Activated CD4-positive, alpha-beta T cell treated with anti-CD3 and anti-CD28 coated beads for 24 hours (primary cell): ENCODE data around the gene SDCCAG8.
A peak's percentile ranks its signal among the peaks of the same experiment; 100 is the strongest.
"Not testable (repeated sequence)": the region's sequence is repeated elsewhere in the genome, so short reads cannot be mapped to it uniquely, and the experiment has no call there.

Experiments used
- DNase-seq, 2 donors: peaks; one replicate each; pipeline ENCODE4 v3.0.0-alpha.2; 2020; ENCODE audit warnings: low read depth in 2 of 2

Gene SDCCAG8

DNA sequence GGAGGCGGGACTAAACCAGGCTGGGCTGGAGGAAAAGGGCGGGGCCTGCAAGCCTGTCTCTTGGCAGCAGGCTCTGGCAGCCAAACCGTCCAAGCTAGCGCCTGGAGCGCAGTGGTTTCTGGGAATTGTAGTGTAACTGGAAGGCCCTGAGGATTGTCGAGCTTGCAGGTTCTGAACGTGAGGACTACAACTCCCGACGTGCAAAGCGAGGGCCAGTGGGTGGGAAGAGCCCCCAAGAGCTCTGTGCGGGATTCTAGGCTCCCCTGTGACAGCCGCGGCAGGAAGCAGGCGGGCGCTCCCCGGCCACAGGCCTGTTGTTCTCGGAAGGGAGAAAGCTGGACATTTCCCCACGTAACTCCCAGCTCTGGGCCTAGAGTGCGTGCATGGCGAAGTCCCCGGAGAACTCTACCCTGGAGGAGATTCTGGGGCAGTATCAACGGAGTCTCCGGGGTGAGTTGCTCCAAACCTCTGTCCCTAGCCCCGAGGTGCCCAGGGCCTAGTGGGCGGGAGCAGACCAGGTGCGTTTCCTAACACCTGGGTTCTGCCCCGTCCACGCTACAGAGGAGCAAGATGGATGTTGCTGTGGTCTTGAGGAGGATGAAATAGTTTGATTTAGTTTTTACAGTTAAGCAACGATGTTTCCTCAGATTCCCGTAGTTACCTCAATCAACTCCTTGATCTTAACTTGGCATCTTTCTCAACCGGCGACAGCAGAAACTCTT, at the start of gene SDCCAG8:
Gene SDCCAG8 (plus strand): TSS at position 251 of the 722 bp plus-strand sequence. CDS start 133 bp downstream, at position 384.
- DNase-seq: peak; percentile 87 to 88

- not testable (repeated sequence) for DNase-seq
Observed at GRCh38 chr1:243211984-243212383, 43.9 kb upstream of the SDCCAG8 start.

- no peak for DNase-seq
Observed at GRCh38 chr1:243213045-243213787, 42.6 kb upstream of the SDCCAG8 start.

GRCh38 chr1:243215276-243215875, 40.5 kb upstream of the SDCCAG8 start:
- DNase-seq: not testable (repeated sequence)

DNA sequence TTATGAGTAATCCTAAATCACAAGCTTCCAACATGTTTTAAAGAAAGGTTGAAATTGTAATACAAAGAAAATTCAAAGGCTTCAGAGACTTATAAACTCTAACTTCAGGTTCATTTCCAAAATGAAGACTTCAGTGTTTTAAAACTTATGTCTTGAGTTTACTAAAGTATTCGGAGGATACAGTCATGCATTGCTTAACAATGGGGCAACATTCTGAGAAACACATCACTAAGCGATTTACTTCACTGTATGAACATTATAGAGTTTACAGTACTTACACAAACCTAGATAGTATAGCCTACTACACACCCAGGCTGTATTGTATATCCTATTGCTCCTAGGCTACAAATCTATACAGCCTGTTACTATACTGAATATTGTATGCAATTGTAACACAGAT, 39.1 kb upstream of the SDCCAG8 start:
- no peak for DNase-seq

- DNase-seq: no peak
Observed at GRCh38 chr1:243217349-243217748, 38.5 kb upstream of the SDCCAG8 start.

- DNase-seq: no peak
Observed at GRCh38 chr1:243218059-243218458, 37.8 kb upstream of the SDCCAG8 start.

DNA sequence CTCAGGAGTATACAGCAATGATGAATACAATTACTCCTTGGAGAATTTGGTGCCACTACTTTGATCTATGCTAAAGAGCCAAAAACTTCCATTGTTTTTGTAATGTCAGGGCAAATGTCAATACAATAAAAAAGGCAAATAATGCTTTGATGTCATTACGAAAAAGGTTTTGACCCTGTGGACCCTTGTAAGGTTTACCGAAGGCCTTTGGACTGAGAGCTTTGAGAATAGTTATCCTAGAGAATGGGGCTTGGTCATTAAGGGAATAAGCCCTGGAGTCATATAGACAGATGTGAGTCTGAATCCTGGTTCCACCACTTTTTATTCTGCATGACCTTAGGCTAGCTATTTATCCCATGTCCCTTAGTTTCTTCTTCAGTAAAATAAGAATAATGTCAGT, 28.2 kb upstream of the SDCCAG8 start:
- DNase-seq: no peak

- DNase-seq: no peak
Observed at GRCh38 chr1:243229526-243229925, 26.3 kb upstream of the SDCCAG8 start.

GRCh38 chr1:243230914-243231313, 24.9 kb upstream of the SDCCAG8 start:
- no peak for DNase-seq

DNA sequence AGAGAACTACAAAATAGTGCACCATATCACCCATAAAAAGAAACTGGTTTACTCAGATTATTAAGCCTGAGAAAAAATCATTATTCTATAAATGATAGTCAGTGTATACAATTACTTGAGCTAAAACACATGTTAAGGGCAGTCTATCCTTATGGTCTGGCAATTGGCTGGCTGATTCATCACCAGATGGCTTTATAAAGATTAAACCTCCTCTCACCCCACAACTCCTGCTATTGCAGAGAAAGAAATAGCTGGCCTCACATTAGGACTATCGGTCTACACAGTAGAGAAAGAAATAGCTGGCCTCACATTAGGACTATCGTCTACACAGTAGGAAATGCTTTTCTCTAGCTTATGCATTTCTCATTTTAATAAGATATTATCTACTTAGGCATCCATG, 21.9 kb upstream of the SDCCAG8 start:
- no peak for DNase-seq

DNA sequence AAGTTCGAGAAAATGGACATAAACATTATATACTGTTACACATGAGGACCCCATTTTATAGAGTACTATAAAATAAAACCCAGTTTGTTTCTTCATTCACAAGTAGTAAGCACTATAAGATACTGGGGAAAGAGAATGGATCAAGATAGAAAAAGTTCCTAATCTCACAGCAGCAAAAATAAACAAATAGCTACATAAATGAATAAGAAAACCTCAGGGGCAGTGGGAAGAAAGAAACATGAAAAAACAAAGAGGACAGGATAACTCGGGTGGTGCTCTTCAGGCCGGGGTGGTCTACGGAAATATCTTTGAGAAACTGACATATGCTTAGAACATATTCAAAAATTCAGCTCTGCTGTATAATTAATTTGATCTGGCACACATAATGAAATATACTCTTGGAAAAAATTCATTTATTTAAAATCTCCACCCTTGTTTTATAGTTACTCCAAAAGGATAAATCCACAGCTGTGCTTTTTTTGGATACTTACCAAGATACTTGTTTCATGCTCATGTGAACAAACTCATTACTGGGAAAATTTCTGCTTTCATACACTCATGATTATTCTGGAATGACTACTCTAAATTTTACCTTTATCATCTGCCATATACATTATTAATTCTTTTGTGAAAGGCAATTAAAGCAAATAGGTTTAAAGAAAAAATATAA, 20.7 kb upstream of the SDCCAG8 start:
- DNase-seq: no peak

GRCh38 chr1:243236604-243237252, 19.1 kb upstream of the SDCCAG8 start:
- no peak for DNase-seq

DNA sequence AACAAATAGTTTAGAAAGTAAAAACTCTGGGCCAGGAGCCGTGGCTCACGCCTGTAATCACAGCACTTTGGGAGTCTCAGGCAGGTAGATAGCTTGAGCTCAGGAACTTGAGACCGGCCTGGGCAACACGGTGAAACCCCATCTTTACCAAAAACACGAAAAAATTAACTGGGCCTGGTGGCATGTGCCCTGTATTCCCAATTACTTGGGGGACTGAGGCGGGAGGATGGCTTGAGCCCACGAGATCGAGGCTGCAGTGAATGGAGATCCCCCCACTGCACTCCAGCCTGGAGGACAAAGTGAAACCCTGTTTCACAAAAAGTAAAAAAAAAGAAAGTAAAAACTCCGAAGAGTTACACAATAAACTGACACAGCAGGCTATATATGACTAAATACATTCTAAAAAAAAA, 11.4 kb upstream of the SDCCAG8 start:
- DNase-seq: no peak

- DNase-seq: no peak
Observed at GRCh38 chr1:243246916-243247315, 8.9 kb upstream of the SDCCAG8 start.

DNA sequence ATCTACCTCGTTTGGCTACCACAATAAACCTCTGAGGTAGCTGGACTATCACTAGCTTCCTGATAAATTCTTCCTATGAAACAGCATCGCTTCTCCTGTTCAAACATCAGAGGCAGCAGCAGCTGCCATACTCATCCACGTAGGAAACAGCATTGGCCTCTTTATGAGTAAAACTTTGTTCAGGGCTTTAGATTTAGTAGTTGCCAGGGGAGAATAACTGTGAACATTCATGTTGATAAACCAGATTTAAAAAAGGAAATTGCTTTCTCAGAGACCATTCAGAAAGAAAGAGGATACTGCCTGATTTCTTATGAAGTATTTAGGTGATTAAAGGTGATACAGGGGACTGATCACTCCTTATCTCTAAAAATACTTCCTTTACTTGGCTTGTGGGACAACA, 7.9 kb upstream of the SDCCAG8 start:
- DNase-seq: no peak

GRCh38 chr1:243249214-243249613, 6.6 kb upstream of the SDCCAG8 start:
- DNase-seq: no peak

- DNase-seq: no peak
Observed at GRCh38 chr1:243250102-243250501, 5.7 kb upstream of the SDCCAG8 start.

GRCh38 chr1:243251539-243251938, 4.3 kb upstream of the SDCCAG8 start:
- DNase-seq: no peak

DNA sequence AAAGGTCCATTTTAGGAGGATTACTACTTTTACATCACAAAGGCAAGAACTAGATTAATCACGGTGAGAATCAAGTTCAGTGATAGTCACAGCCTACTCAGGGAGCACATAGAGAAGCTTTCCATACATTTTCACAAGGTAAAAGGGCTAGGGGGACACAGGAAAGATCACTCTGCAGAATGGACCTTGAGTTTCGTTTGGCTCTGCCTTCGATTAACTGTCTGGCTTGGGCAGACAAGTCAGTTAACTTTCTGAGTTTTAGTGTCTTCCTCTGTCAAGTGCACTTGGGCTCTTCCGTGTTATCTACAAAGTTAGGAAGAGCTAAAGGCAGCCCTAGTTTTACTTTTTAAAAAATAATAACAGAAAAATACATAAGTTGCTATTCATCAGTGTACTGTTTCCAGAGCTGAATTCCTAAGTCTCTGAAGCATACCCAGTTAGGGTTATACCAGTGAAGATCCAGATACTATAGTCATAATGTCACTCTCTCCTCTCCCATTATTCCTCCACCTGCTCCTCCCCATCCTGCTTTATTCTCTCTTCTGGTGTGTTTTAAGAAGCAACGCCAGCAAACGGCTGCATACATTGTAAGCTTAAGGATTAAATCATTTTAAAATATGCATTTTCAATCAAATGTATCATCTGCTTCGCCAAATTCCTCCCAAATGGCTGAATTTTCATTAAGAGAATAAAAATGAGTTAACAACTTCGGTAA, 2.5 kb upstream of the SDCCAG8 start:
- no peak for DNase-seq

DNA sequence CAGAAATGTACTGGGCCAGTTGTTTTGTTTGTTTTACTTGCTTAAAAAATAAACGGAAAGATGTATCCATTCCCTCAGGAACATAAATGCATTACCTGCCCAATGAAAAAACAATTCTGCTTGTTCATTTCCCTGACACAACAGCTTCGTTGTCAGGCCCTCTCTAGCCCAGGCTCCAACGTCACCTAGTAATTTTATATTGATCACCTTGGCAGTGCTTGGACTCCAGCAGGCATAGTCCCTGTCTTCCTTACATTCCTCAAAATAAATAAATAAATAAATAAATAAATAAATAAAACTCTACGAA, 2.0 kb upstream of the SDCCAG8 start:
- no peak for DNase-seq
